ES-I3 (cell line): Measurements from ENCODE around the gene CELF5.
"Not testable (repeated sequence)": the region's sequence is repeated elsewhere in the genome, so short reads cannot be mapped to it uniquely, and the experiment has no call there.

Source experiments
- H3K36me3 ChIP-seq: 2 replicates; pipeline ENCODE4 v1.6.1; 2013; ENCODE audit warnings: mild to moderate bottlenecking, low read length, control low read depth, moderate library complexity; ENCODE audit not compliant: insufficient read depth
- H3K4me1 ChIP-seq: 2 replicates; pipeline ENCODE4 v1.6.1; 2013; ENCODE audit warnings: mild to moderate bottlenecking, control low read depth, low read length; ENCODE audit not compliant: insufficient read depth
- H3K9ac ChIP-seq: 2 replicates; pipeline ENCODE4 v1.6.1; 2013; ENCODE audit warnings: low read depth, mild to moderate bottlenecking, low read length, moderate library complexity
- H3K9me3 ChIP-seq: 2 replicates; pipeline ENCODE4 v1.6.1; 2013; ENCODE audit warnings: mild to moderate bottlenecking, low read length, moderate library complexity; ENCODE audit not compliant: control insufficient read depth, insufficient read depth

The CELF5 gene

GRCh38 chr19:3336680-3337523, 112.4 kb downstream of the CELF5 start:
- no peaks in the 10 kb centered on the region for H3K9me3 ChIP-seq
- no peaks in the 10 kb centered on the region for H3K36me3 ChIP-seq
- no peak overlapping the region for H3K9ac ChIP-seq
- no peaks in the 10 kb centered on the region for H3K4me1 ChIP-seq

GRCh38 chr19:3338541-3339181, 114.2 kb downstream of the CELF5 start:
- Histone ChIP-seq H3K4me1 (no peaks in the 10 kb centered on the region), H3K9ac (no peak overlapping the region), H3K9me3 (no peaks in the 10 kb centered on the region), H3K36me3 (no peaks in the 10 kb centered on the region)

GRCh38 chr19:3340340-3340739, 115.9 kb downstream of the CELF5 start:
- no peaks in the 10 kb centered on the region for H3K4me1 ChIP-seq
- H3K9me3 ChIP-seq: no peaks in the 10 kb centered on the region
- H3K36me3 ChIP-seq: no peaks in the 10 kb centered on the region
- H3K9ac ChIP-seq: no peak overlapping the region

- Histone ChIP-seq H3K9me3 (no peaks in the 10 kb centered on the region), H3K4me1 (no peaks in the 10 kb centered on the region), H3K36me3 (no peaks in the 10 kb centered on the region), H3K9ac (no peak overlapping the region)
Measured at GRCh38 chr19:3342246-3342645, 117.8 kb downstream of the CELF5 start.

- not testable (repeated sequence) for H3K4me1 ChIP-seq, H3K9me3 ChIP-seq, H3K9ac ChIP-seq, H3K36me3 ChIP-seq
Measured at GRCh38 chr19:3342962-3343361, 118.5 kb downstream of the CELF5 start.

GRCh38 chr19:3343619-3344502, 119.4 kb downstream of the CELF5 start:
- H3K4me1 ChIP-seq: no peaks in the 10 kb centered on the region
- no peaks in the 10 kb centered on the region for H3K36me3 ChIP-seq
- no peaks in the 10 kb centered on the region for H3K9me3 ChIP-seq
- H3K9ac ChIP-seq: no peak overlapping the region

- Histone ChIP-seq H3K9ac (no peak overlapping the region), H3K36me3 (no peaks in the 10 kb centered on the region), H3K4me1 (no peaks in the 10 kb centered on the region), H3K9me3 (no peaks in the 10 kb centered on the region)
Measured at GRCh38 chr19:3344608-3345598, 120.4 kb downstream of the CELF5 start.

- Histone ChIP-seq H3K9ac (no peak overlapping the region), H3K4me1 (no peaks in the 10 kb centered on the region), H3K9me3 (no peaks in the 10 kb centered on the region), H3K36me3 (no peaks in the 10 kb centered on the region)
Measured at GRCh38 chr19:3345850-3346460, 121.5 kb downstream of the CELF5 start.
